NB4 (cell line): Measurements from ENCODE around the gene NCR2.
A peak's percentile ranks its signal among the peaks of the same experiment; 100 is the strongest.

Source experiments
- MYC ChIP-seq: IDR thresholded peaks from 2 replicates; pipeline ENCODE4 v1.6.1; 2011; ENCODE audit warnings: low read depth, low read length
- POLR2A ChIP-seq: IDR thresholded peaks from 2 replicates; pipeline ENCODE4 v1.6.1; 2011; ENCODE audit warnings: mild to moderate bottlenecking; ENCODE audit not compliant: insufficient read length; ENCODE audit errors: extremely low read depth
- TF ChIP-seq, protein P1 (sequence below): IDR thresholded peaks from one replicate; pipeline ENCODE4 v1.5.1; 2012; ENCODE audit warnings: low read depth, low read length
- TF ChIP-seq, protein P2 (sequence below): IDR thresholded peaks from 2 replicates; pipeline ENCODE4 v1.6.1; 2011; ENCODE audit warnings: low read depth, low read length

DNA sequence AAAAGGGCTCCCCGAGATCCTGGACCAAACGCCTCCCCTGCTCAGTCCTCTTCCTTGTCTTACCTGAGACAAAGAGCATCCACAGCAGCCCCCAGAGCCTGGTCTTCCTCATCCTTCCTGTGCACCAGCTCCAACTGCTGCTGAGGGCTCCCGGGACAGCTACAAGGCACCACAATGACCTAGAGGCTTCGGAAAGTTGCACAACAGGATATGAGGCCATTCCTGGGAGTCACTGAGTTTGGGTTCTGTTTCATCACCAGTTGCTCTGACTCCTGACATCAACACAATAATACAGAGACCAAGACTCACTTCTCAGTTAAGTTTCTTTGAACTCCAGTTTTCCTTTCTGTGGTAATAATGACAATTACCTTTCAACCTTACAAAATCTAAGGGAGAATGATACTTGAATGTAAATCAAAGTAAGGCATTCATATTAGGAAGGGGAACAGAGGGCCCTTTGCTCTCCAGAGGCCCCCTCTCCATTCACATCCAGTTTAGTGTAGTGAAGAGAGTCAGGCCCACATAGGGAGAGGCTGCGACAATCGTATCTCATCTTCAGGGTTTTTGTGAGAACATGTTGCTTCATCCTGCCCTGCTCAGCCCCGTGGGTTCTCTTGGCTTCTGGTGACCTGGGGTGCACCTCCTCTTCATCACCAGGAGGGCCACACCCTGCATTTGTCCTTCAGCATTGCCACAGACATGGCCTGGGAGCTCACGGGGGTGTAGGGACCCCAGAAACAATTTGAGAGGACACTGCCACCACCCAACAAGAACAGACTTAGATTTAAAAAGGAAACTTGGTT lies 48.7 kb upstream of the NCR2 start, which contains the start of gene TREM1:
- TF ChIP-seq POLR2A (no peak), MYC (no peak; the same call in 1 of the 2 replicates)
- TF ChIP-seq, protein P1, sequence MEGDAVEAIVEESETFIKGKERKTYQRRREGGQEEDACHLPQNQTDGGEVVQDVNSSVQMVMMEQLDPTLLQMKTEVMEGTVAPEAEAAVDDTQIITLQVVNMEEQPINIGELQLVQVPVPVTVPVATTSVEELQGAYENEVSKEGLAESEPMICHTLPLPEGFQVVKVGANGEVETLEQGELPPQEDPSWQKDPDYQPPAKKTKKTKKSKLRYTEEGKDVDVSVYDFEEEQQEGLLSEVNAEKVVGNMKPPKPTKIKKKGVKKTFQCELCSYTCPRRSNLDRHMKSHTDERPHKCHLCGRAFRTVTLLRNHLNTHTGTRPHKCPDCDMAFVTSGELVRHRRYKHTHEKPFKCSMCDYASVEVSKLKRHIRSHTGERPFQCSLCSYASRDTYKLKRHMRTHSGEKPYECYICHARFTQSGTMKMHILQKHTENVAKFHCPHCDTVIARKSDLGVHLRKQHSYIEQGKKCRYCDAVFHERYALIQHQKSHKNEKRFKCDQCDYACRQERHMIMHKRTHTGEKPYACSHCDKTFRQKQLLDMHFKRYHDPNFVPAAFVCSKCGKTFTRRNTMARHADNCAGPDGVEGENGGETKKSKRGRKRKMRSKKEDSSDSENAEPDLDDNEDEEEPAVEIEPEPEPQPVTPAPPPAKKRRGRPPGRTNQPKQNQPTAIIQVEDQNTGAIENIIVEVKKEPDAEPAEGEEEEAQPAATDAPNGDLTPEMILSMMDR = no peak
- TF ChIP-seq, protein P2, sequence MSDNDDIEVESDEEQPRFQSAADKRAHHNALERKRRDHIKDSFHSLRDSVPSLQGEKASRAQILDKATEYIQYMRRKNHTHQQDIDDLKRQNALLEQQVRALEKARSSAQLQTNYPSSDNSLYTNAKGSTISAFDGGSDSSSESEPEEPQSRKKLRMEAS = 0 out of 2 replicates have a peak, but pooled peaks have one; percentile 29
